HG03354 (cell line): Measurements from ENCODE around the gene FTH1.

Experiments used
- ATAC-seq: cut with Tn5 transposase; IDR thresholded peaks from one replicate; pipeline ENCODE4 v1.9.1; 2021; ENCODE audit warnings: mild to moderate bottlenecking; ENCODE audit not compliant: unreplicated experiment, poor library complexity, severe bottlenecking

FTH1 gene

DNA sequence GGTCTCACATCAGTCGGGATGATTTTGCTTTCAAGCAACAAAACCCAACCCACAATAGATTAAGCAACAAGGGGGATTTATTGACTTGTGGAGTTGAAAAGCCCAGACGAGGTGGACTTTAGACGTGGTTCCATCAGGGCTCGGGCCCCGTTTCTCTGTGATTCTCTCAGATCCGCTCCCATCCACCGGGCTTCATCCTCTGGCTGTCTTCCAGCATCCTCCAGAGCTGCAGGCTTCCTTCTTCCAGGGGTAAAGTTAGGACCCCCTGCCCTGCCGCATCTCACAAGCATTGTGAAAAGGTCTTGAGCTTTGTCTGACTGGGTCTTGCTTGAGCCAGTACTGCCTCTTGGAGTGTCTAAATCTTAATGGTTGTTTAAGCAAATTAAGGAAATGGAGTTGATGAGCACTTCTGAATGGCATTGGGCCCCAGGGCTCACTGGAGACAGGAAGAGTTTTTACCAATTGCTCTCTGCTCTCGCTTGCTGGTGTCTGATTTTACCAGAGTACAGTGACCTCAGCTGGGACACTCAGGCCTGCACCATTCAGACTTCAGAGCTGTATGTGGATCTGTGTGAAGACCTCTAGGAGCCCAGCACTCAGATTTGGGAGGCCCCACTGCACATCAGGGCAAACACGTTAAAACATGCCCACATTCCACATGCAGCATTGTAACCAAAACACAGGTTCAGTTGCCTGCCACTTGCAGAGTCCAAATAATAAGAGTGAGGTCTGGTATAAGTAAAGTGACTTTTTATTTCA lies 13.5 kb upstream of the FTH1 start:
- ATAC-seq, result no peak

GRCh38 chr11:61978703-61979661 lies 11.5 kb upstream of the FTH1 start:
- no peak for ATAC-seq

DNA sequence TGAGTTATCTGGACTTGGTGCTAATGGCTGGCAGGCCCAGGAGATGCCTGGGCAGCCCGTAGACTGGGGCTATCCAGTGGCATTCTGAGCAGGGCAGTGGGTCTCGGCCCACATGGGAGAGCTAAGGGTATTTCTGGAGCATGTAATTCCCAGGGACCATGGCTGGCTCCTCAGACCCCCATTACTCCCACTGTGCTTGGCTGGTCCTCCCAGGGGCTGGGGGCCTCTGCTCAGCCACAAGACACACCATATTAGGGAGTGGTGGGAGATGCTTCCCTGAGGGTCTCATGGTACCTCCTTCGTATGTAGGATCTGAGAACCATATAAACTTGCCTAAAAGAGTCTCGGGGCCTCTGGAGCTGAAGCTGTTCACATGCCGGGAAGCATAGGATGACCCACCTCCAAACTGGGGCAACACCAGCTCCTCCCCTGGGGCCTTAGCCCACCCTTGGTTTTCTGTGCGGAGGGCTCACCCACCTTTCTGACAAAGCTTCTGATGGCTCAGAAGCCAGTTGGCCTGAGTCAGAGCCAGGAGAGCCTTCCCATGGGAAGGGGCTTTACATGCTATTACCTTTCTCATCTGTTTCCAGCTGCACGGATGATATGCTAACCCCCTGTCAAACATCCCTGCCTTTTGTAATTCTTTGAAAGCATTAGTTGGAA lies 9.5 kb upstream of the FTH1 start:
- ATAC-seq, result no peak

- no peak for ATAC-seq
These were observed 9.0 kb upstream of the FTH1 start for GRCh38 chr11:61976420-61976800.

DNA sequence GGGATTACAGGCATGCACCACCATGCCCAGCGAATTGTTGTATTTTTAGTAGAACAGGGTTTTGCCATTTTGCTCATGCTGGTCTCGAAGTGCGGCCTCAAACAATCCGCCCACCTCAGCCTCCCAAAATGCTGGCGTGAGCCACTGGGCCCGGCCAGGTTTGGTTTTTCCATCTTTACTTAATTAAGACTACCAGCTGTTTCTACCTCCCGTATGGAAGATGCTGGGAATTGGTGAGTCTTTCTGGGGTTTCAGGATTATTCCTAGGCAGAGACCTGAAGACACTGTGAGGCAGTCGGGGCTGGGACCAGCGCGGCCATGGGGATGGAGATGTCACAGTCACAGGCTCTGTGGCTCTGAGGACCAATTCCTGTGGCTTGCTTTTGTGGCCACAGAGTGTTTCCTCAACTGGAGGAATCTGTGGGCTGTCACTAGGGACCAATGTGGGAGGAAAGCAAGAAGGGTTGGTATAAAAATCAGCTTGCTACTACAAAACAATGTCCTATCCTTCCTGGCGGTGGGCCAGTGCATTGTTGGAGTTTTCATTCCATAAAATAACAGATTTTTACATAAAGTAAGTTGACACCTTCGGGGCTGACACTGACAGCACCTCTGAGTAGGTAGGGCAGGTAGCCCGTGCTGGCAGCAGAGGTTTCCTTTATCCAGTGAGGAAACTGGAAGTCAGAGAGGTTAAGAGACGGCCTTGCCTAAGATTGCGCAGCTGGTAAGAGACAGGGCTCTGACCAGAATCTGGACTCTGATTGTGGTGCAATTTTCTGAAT lies 8.4 kb upstream of the FTH1 start:
- no peak for ATAC-seq

DNA sequence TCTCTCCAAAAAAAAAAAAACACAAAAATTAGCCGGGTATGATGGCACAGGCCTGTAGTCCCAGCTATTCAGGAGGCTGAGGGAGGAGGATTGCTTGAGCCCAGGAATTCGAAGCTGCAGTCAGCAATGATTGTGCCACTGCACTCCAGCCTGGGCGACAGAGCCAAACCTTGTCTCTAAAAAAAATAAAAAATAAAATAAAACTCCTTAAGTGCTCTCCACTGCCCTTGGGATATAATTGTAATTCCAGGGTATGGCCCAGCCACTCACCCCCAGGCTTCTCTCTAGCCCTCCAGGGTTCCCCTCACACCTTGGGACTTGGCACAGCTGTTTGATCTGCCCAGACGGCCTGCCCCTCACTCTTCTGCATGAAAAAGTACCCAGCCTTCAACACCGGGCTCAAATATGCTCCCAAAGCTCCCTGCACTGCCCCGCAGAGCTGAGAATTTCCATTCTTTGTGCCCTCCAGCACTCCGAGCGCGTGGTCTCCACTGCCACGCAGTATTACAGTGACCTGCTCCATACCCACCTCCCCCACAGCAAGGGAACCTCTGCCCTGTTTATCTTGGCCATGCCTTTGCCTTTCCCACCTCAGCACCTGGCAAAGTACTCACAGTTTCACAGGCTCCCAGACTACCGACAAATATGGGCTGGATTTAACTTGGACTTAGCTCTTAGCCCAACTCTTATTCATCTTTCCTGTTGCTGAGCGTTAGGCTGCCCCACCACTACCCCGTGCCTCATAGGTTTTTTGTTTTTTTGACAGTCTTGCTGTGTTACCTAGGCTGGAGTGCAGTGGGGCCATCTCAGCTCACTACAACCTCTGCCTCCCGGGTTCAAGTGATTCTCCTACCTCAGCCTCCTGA lies 7.6 kb upstream of the FTH1 start:
- ATAC-seq, result no peak

GRCh38 chr11:61973476-61974162 lies 6.2 kb upstream of the FTH1 start:
- ATAC-seq, result no peak

GRCh38 chr11:61972672-61973475 lies 5.4 kb upstream of the FTH1 start:
- ATAC-seq, result no peak

- no peak for ATAC-seq
These were observed 4.8 kb upstream of the FTH1 start for GRCh38 chr11:61972112-61972671.

DNA sequence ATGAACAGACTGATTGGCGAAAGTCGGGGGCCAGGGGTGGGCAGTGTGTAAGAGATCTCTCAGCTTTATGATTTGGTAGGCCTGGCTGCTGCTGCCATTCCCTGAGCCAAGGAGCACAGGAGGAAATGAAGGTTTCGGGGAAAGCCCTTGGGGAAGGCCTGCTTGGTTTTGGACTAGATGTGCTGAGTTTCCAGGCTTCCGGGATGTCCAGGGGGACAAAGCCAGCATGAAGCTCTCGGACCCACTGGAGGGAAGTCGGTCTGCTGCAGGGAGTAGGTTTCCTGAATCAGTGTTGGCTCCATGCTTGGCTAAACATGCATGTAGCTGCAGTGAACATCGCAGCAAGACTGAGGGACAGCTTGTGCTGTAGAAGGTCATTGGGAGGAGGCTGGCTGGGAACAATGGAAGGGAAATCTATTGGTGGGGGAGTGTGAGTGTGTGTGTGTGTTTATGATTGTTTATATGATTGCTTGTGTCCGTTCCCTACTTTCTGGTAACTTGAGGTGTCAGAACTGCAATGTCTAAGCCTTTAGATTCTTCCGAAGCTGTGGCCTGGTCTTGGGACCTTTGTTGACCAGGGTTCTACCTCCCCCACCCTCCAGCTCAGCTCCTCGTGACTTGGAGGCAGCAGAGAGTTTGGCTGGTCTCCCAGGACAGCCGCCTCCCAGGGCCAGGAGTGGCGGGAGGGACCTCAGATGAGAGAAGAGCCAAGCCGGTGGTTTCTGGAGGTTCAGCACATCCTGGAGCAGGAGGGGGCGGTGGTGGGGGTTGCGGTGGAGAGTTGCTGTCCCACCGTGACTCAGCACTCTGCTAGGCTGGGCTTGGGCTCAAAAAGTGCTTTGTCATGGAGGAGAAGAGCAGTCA lies 4.0 kb upstream of the FTH1 start:
- ATAC-seq, result no peak

DNA sequence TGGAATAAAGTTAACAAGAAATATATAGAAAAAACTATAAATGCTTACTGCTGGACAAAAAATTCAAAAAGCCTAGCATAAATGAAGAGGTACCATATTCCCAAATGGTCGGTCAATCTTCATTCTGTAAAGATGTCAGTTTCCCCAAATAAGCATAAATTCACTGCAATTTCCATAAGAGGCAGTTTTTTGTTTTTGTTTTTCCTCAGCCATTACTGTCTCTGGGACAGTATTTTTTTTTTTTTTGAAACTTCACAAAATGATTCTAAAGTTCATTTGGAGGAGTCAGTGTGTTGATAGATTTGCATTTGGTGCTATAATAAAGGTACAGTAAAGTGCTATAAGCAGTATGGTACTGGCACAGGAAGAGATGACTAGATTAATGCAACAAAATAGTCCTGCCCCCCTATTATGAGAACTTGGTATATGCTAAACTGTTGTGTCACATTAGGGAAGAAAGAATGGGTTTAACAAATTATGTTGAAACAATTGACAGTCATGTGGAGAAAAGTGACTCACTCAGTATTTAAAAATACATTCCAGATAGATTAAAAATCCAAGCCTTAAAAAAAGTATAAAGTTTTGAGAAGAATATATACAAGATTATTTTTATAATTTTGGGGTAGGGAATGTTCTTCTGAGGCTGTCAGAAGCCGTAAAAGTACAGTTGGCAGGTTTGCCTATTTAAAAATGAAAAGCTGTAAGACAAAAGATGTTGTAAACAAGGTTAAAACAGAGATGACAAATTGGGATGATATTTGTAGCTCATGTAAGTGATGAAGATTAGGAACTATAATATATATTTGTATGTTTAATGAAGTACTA lies 2.6 kb upstream of the FTH1 start:
- ATAC-seq, result no peak

DNA sequence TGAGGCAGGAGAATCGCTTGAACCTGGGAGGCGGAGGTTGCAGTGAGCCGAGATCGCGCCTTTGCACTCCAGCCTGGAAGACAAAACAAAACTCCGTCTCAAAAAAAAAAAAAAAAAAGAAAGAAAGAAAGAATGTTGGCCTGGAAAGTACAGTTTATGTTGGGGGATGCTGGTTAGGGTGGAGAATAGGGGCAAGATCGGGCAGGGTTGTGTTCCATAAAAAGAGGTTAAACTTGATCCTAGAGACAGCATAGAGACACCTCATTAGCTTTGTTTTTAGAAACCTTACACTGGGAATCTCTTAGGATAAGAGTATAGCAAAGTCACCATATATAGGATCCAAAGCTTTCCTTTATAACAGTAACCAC lies 1.9 kb upstream of the FTH1 start:
- ATAC-seq, result no peak

GRCh38 chr11:61968758-61969390 lies 1.4 kb upstream of the FTH1 start:
- no peak for ATAC-seq

- ATAC-seq, result peak; percentile 29
These were observed 707 bp upstream of the FTH1 start for GRCh38 chr11:61967924-61968757.
